Fibroblast of mammary gland (primary cell): ENCODE results near the gene YARS2.

ENCODE experiments used
- DNase-seq: peaks from one replicate; pipeline ENCODE4 v3.0.0-alpha.2; 2010; ENCODE audit warnings: low read depth
- H3K4me3 ChIP-seq: 2 replicates; pipeline ENCODE4 v1.5.1; 2011; ENCODE audit warnings: low read depth, mild to moderate bottlenecking, low read length, moderate library complexity; ENCODE audit not compliant: control insufficient read depth
- CTCF ChIP-seq: conservative IDR thresholded peaks from 2 replicates; pipeline ENCODE4 v1.5.1; 2011; ENCODE audit warnings: low read depth, low read length, inconsistent platforms; ENCODE audit not compliant: control insufficient read depth, insufficient read depth

The YARS2 gene

GRCh38 chr12:32788405-32788804, 32.7 kb upstream of the YARS2 start:
- DNase-seq, result no peak
- H3K4me3 ChIP-seq, result no peak overlapping the region
- TF ChIP-seq CTCF, result no peak

GRCh38 chr12:32785557-32785956, 29.9 kb upstream of the YARS2 start:
- no peak for DNase-seq
- H3K4me3 ChIP-seq, result no peak overlapping the region
- no peak for TF ChIP-seq CTCF

- DNase-seq, result no peak
- no peak overlapping the region for H3K4me3 ChIP-seq
- no peak for TF ChIP-seq CTCF
These were observed 27.3 kb upstream of the YARS2 start for GRCh38 chr12:32783029-32783428.

GRCh38 chr12:32780071-32780470, 24.4 kb upstream of the YARS2 start:
- DNase-seq, result peak; percentile 7
- no peak overlapping the region for H3K4me3 ChIP-seq
- no peak for TF ChIP-seq CTCF

GRCh38 chr12:32777691-32778175, 22.0 kb upstream of the YARS2 start:
- no peak overlapping the region for H3K4me3 ChIP-seq
- no peak for TF ChIP-seq CTCF
- no peak for DNase-seq

- TF ChIP-seq CTCF, result no peak
- no peak for DNase-seq
These were observed 21.5 kb upstream of the YARS2 start for GRCh38 chr12:32777159-32777558.

GRCh38 chr12:32776258-32776657, 20.6 kb upstream of the YARS2 start:
- H3K4me3 ChIP-seq, result no peak overlapping the region
- TF ChIP-seq CTCF, result no peak
- DNase-seq, result no peak

More at GRCh38 chr12:32777159-32777558, 21.5 kb upstream of the YARS2 start:
- no peak overlapping the region for H3K4me3 ChIP-seq
